DMS53 treated with DMSO at 0.1 percent for 48 hours (cell line): ENCODE data around the gene ARHGAP32.
"Not testable (repeated sequence)": the region's sequence is repeated elsewhere in the genome, so short reads cannot be mapped to it uniquely, and the experiment has no call there.

Experiments used
- DNase-seq: peaks from one replicate; lab custom pipeline; 2025; ENCODE audit not compliant: unreplicated experiment; lab: John Stamatoyannopoulos, UW

ARHGAP32 gene

GRCh38 chr11:129204150-129204838, 12.2 kb upstream of the ARHGAP32 start:
- no peak for DNase-seq

- DNase-seq, result no peak
These were observed 10.5 kb upstream of the ARHGAP32 start for GRCh38 chr11:129202646-129203045.

- DNase-seq, result no peak
These were observed 3.6 kb upstream of the ARHGAP32 start for GRCh38 chr11:129195682-129196081.

- no peak for DNase-seq
These were observed 476 bp downstream of the ARHGAP32 start for GRCh38 chr11:129191649-129192048.

GRCh38 chr11:129190087-129190486, 2.0 kb downstream of the ARHGAP32 start:
- no peak for DNase-seq

- DNase-seq, result peak; percentile 28
These were observed 2.5 kb downstream of the ARHGAP32 start for GRCh38 chr11:129189646-129190045.

- not testable (repeated sequence) for DNase-seq
These were observed 7.0 kb downstream of the ARHGAP32 start for GRCh38 chr11:129185082-129185481.

GRCh38 chr11:129184581-129184980, 7.5 kb downstream of the ARHGAP32 start:
- DNase-seq, result no peak

GRCh38 chr11:129167315-129167714, 24.8 kb downstream of the ARHGAP32 start:
- no peak for DNase-seq

- no peak for DNase-seq
These were observed 28.4 kb downstream of the ARHGAP32 start for GRCh38 chr11:129163714-129164164.

GRCh38 chr11:129157080-129157479, 35.0 kb downstream of the ARHGAP32 start:
- not testable (repeated sequence) for DNase-seq

- no peak for DNase-seq
These were observed 36.4 kb downstream of the ARHGAP32 start for GRCh38 chr11:129155745-129156144.

- DNase-seq, result no peak
These were observed 43.6 kb downstream of the ARHGAP32 start for GRCh38 chr11:129148487-129148886.

GRCh38 chr11:129146191-129146590, 45.9 kb downstream of the ARHGAP32 start:
- no peak for DNase-seq

GRCh38 chr11:129145276-129145675, 46.8 kb downstream of the ARHGAP32 start:
- peak; percentile 24 for DNase-seq

- DNase-seq, result no peak
These were observed 47.9 kb downstream of the ARHGAP32 start for GRCh38 chr11:129144256-129144655.

- DNase-seq, result peak; percentile 76
These were observed 48.8 kb downstream of the ARHGAP32 start for GRCh38 chr11:129143335-129143734.

GRCh38 chr11:129141748-129142523, 50.2 kb downstream of the ARHGAP32 start:
- DNase-seq, result no peak

- no peak for DNase-seq
These were observed 60.8 kb downstream of the ARHGAP32 start for GRCh38 chr11:129131316-129131715.

GRCh38 chr11:129128881-129129620, 63.1 kb downstream of the ARHGAP32 start:
- DNase-seq, result not testable (repeated sequence)

- DNase-seq, result peak; percentile 37
These were observed 73.1 kb downstream of the ARHGAP32 start for GRCh38 chr11:129119036-129119435.
